Nucleus accumbens (tissue), 56 donors: Measurements from ENCODE around the gene OR5AL1.
"Not testable (repeated sequence)": the region's sequence is repeated elsewhere in the genome, so short reads cannot be mapped to it uniquely, and the experiment has no call there.

ENCODE experiments used
- DNase-seq, 56 donors: peaks; one replicate each; lab custom pipeline; 2025; lab: John Stamatoyannopoulos, UW

The OR5AL1 gene

DNA sequence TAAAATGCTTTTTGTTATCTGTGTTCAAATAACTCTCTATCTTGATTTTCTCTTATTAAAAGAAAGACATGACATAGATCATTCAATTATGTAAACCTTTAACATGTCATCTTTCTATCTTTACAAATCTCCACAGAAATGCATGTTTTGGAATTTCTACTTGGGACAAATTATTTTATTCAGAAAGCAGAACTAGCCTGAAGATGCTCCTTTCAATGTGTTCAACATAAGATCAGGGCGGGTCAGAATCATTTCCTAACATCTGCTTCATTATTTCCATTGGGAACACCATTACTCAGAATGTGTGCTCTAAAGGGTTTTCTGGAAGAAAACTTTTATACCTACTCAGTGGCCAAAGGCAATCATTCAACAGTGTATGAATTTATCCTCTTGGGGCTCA lies at the start of gene OR5AL1:
Gene OR5AL1 (plus strand): TSS at position 301 of the 400 bp plus-strand sequence.
- no peak for DNase-seq

DNA sequence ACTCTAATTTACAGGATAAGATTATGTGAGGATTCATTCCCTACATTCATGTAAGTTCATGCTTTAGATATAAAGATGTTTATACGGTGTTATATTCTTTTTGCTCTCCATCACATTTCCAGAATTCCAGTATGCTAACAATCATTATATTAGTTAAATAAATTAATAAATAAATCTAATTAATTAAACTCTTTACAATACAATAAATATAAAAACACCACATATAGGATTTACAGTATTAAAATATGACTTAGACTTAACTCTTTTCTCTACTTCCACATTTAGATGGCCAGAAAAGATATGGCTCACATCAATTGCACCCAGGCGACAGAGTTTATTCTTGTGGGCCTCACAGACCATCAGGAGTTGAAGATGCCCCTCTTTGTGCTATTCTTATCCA lies 37.2 kb upstream of the OR5AL1 start, which contains the start of gene OR8U1:
Gene OR8U1 (plus strand): TSS at position 301 of the 400 bp plus-strand sequence. CDS start 0 bp downstream, at position 301.
- no peak for DNase-seq

DNA sequence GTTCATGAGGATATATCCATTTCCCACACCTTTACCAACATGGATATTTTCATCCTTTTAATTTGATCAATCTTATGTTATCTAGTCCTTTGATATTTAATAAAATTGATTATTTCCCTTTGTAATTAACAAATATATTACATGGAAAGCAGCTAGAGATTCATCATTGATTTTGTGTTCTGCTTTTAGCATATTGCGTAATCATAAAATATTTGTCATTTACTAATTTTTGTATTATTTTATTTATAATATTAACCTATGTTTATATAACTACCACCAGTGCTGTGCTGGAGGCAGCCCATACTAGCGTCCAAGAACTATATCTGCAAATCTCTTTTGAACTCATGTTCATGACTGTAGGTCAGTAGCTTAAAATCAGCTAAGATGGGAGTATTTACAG lies 32.4 kb upstream of the OR5AL1 start:
- DNase-seq = no peak

DNA sequence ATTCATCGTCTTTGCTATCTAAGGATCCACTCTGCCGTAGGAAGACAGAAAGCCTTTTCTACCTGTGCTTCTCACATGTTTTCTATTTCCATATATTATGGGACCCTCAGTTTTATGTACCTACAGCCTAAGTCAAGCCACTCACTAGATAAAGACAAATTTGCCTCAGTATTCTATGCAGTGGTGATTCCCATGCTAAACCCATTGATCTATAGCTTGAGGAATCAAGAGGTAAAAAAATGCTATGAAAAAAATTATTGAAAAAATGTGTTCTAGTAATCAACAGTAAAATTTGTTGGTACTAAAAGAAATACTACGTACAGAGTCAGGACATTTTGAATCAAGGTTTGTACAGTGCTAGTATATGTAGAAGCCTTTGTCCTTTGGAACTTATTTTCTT lies 18.1 kb upstream of the OR5AL1 start:
- DNase-seq = no peak

DNA sequence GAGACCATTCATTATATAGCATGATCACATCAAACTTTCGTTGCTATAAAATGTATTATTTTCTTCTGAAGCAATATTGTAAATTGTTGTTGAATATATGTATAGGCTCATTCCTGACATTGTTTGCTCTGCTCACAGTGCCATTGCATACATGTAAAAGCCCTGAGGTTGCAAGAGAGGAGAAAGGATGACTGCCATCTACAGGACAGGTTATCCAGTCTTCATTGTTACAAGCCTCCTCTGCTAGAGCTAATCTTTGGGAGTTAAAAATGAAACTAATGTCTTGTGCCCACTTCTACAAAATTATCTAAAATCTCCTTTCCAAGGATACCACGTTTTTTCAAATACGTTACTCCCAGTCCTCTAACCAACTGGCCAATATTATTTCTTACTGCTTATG lies 16.4 kb upstream of the OR5AL1 start:
- DNase-seq = no peak

DNA sequence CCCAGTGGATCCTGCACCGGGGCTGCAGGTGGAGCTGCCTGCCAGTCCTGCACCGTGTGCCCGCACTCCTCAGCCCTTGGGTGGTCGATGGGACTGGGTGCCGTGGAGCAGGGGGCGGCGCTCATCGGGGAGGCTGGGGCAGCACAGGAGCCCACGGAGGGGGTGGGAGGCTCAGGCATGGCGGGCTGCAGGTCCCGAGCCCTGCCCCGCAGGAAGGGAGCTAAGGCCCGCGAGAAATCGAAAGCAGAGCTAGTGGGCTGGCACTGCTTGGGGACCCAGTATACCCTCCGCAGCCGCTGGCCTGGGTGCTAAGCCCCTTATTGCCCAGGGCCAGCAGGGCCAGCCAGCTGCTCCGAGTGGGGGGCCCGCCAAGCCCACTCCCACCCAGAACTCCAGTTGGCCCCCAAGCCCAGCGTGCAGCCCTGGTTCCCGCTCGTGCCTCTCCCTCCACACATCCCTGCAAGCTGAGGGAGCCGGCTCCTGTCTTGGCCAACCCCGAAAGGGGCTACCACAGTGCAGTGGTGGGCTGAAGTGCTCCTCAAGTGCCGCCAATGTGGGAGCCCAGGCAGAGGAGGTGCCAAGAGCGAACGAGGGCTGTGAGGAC lies 10.5 kb upstream of the OR5AL1 start:
- not testable (repeated sequence) for DNase-seq

DNA sequence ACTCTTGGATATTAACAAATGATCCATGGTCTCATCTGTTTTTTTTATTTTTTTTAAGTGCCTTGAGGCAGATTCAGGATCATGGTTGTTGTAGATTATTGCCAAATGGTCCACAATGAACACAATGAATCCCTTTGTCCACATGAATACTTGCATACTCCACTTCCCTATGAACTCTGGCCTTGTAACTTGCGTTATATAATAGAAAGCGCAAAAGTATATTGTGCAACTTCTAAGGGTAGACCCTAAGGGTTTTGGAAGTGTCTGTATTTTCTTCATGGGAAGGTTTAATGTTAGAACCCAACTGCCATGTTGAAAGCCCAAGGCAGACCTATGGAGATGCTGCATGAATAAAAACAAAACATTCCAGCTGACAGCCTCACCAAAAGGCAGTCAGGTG lies 8.1 kb upstream of the OR5AL1 start:
- DNase-seq = no peak

DNA sequence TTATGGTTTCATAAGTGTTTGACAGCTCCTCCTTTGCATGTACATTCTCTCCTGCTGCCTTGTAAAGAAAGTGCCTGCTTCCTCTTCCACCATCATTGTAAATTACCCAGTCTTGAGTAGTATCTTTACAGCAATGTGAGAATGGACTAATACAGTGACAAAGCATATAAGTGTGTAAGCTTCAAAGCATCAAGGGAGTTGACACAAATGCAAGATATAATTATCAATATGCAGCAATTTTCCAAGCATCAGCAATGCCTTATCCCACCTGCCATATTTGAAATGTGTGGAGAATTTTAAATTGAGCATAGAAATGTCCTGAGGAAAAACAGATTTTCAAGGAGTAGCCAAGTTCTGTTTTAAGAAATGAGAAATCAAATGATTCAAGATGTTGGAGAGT lies 1.7 kb upstream of the OR5AL1 start:
- DNase-seq = no peak

DNA sequence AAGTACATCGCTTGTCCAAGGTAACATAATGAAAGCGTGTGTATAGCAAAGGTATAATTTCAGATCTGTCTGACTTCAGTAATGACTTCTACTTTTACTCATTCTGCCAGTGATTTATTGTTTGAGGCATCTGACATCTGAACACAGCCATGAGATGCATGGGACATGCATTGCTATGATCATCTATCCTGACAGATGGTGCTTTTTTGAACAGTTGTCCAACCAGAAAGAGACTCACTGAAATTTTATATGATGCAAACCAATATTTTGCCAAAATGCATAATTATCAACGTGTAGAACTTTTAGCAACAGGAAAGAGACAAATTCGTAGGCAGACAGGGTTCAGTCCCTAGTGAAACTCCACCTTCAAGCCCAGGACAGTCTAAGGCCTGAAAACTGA lies 41.0 kb downstream of the OR5AL1 start:
- DNase-seq = no peak

DNA sequence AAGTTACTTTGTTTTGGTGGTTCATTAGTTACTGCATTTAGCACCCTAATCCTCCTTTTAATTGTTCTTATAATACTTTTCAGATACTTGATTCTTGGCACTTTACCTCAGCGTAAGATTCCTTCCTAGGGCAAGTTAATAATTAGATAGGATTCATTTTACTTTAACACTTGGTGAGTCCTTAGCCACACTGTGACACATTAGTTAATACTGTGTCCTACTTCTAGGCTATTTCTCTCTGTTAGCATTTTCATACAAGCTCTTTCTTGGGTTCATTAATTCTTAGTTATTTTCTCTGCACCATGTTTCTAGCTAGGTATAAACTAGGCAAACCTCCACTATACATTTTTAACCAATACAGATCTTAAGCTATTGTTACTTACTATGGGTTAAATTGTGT lies 44.6 kb downstream of the OR5AL1 start:
- no peak for DNase-seq
